ENCODE data around the gene SIGLEC11. TPM values are rescaled to one million over a fixed set of nuclear protein-coding genes. Genes with fewer than 3 reads are reported as not detected.
"Not testable (repeated sequence)": the region's sequence is repeated elsewhere in the genome, so short reads cannot be mapped to it uniquely, and the experiment has no call there.

The SIGLEC11 gene
- under 1 TPM; 0.32 to 0.45 TPM for total RNA-seq

- H3K36me3 ChIP-seq; H3K9ac ChIP-seq (ENCODE audit: low read depth in 2 of 2, low read length in 2 of 2); H3K27ac ChIP-seq; DNase-seq; H3K4me3 ChIP-seq; intact Hi-C loops (cut with DNase I); H3K9me3 ChIP-seq; H3K27me3 ChIP-seq; H3K4me1 ChIP-seq: not testable (repeated sequence)
Measured at GRCh38 chr19:49960980-49961379, at the start of gene SIGLEC11. Gene SIGLEC11 (minus strand): TSS chr19:49961172. CDS start chr19:49961081, 91 bp downstream.

DNA sequence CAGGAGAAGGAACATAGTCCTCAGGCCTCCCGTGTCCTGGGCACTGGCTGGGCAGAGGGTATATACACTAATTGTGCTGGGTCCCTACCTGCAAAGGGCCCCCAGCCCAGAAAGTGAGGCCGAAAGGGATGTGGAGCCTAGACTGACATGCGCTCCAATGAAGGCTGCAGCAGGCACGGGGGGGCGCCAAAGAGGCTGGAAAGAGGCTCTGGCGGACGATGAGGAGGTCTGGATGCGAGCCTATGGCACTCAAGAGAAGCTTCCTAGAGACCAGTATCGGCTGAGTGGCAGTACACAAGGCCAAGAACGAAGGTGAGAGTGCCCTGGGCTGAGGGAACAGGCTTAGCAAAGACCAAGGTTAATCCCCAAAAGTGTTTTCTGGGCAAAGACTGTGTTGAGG is 47.6 kb upstream of the SIGLEC11 start:
- intact Hi-C loops (cut with DNase I), result no loop called here
- no peaks in the 10 kb centered on the region for H3K9me3 ChIP-seq
- H3K36me3 ChIP-seq, result no peaks in the 10 kb centered on the region
- no peaks in the 10 kb centered on the region for H3K4me1 ChIP-seq
- no peak for DNase-seq
- TF ChIP-seq, protein P1, sequence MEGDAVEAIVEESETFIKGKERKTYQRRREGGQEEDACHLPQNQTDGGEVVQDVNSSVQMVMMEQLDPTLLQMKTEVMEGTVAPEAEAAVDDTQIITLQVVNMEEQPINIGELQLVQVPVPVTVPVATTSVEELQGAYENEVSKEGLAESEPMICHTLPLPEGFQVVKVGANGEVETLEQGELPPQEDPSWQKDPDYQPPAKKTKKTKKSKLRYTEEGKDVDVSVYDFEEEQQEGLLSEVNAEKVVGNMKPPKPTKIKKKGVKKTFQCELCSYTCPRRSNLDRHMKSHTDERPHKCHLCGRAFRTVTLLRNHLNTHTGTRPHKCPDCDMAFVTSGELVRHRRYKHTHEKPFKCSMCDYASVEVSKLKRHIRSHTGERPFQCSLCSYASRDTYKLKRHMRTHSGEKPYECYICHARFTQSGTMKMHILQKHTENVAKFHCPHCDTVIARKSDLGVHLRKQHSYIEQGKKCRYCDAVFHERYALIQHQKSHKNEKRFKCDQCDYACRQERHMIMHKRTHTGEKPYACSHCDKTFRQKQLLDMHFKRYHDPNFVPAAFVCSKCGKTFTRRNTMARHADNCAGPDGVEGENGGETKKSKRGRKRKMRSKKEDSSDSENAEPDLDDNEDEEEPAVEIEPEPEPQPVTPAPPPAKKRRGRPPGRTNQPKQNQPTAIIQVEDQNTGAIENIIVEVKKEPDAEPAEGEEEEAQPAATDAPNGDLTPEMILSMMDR (IDR thresholded peaks at IDR 0.05), result no peak
- H3K27ac ChIP-seq, result no peak overlapping the region
- H3K4me3 ChIP-seq, result no peak overlapping the region
- H3K27me3 ChIP-seq, result no peaks in the 10 kb centered on the region
- no peak overlapping the region for H3K9ac ChIP-seq (ENCODE audit: low read depth in 2 of 2, low read length in 2 of 2)

DNA sequence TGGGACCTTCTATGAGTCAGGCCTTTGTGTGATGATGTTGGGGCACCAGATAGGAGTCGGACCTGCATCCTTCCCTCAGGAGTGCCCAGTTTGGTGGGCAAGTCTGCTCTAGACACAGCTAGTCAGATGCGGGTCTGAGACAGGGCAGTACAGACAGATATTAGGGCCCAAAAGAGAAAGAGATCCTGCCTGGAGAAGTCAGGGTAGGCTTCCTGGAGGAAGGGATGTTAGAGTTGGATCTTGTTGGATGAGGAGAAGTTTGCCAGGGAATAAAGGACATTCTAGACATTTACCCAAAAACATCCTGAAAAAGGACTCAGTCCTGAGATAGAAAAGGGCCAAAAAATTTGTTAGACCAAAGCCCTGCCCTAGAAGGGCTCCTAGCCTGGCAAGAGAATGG is 47.0 kb upstream of the SIGLEC11 start:
- Histone ChIP-seq H3K4me1 (no peaks in the 10 kb centered on the region), H3K4me3 (no peak overlapping the region), H3K27me3 (no peaks in the 10 kb centered on the region), H3K9me3 (no peaks in the 10 kb centered on the region), H3K9ac (ENCODE audit: low read depth in 2 of 2, low read length in 2 of 2) (no peak overlapping the region), H3K36me3 (no peaks in the 10 kb centered on the region), H3K27ac (no peak overlapping the region)
- intact Hi-C loops (cut with DNase I), result no loop called here
- TF ChIP-seq, protein P1 (IDR thresholded peaks at IDR 0.05), result no peak
- no peak for DNase-seq

GRCh38 chr19:50007170-50007569 is 46.2 kb upstream of the SIGLEC11 start:
- TF ChIP-seq, protein P1 (IDR thresholded peaks at IDR 0.05), result no peak
- H3K36me3 ChIP-seq, result no peaks in the 10 kb centered on the region
- no peak for DNase-seq

DNA sequence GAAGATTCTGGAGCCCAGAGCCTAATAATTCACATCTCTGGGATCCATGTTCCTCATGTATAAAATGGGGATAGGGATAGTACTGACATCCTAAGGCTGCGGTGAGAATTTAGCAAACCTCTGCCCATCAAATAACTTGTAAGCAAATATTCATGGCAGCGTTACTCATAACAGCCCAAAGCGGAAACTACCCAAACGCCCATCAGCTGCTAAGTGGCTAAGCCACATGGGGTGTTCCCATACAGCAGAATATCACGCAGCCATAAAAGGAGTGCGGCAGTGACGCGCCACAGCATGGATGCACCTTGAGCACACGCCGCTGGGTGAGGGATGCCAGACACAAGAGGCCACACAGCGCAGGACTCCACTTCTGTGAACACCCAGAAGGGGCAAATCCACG is 44.5 kb upstream of the SIGLEC11 start:
- no peaks in the 10 kb centered on the region for H3K9me3 ChIP-seq
- intact Hi-C loops (cut with DNase I), result no loop called here
- no peaks in the 10 kb centered on the region for H3K27me3 ChIP-seq
- H3K9ac ChIP-seq (ENCODE audit: low read depth in 2 of 2, low read length in 2 of 2), result no peak overlapping the region
- TF ChIP-seq, protein P1 (IDR thresholded peaks at IDR 0.05), result no peak
- no peaks in the 10 kb centered on the region for H3K4me1 ChIP-seq
- peaks cover 7% of the 10 kb centered on the region for H3K36me3 ChIP-seq
- no peak overlapping the region for H3K27ac ChIP-seq
- no peak overlapping the region for H3K4me3 ChIP-seq
- no peak for DNase-seq

More at GRCh38 chr19:50007170-50007569, 46.2 kb upstream of the SIGLEC11 start:
- no peak overlapping the region for H3K4me3 ChIP-seq
- H3K4me1 ChIP-seq, result no peaks in the 10 kb centered on the region
- no peak overlapping the region for H3K9ac ChIP-seq (ENCODE audit: low read depth in 2 of 2, low read length in 2 of 2)
- no peak overlapping the region for H3K27ac ChIP-seq
- no peaks in the 10 kb centered on the region for H3K27me3 ChIP-seq
- intact Hi-C loops (cut with DNase I), result no loop called here
- H3K9me3 ChIP-seq, result no peaks in the 10 kb centered on the region

- Histone ChIP-seq H3K4me1 (no peaks in the 10 kb centered on the region), H3K4me3 (no peak overlapping the region), H3K9ac (ENCODE audit: low read depth in 2 of 2, low read length in 2 of 2) (no peak overlapping the region), H3K27me3 (no peaks in the 10 kb centered on the region), H3K36me3 (peaks cover 7% of the 10 kb centered on the region), H3K27ac (no peak overlapping the region), H3K9me3 (no peaks in the 10 kb centered on the region)
- TF ChIP-seq, protein P1 (IDR thresholded peaks at IDR 0.05), result no peak
- DNase-seq, result no peak
- intact Hi-C loops (cut with DNase I), result no loop called here
Measured at GRCh38 chr19:50003810-50004419, 42.9 kb upstream of the SIGLEC11 start.
